MCF 10A (cell line): ENCODE measurements around the gene MYOZ3. TPM values are rescaled to one million over a fixed set of nuclear protein-coding genes. Genes with fewer than 3 reads are reported as not detected.

Source experiments
- total RNA-seq: library from RNA; stranded (reverse); gene quantifications from 2 replicates; pipeline ENCODE4 v1.2.3, GENCODE V29; 2022

The MYOZ3 gene
- total RNA-seq, 1 experiment from 2014 or later, result not detected

Other genes starting within 250 kb of the MYOZ3 start
- gene CD74, start 248.3 kb upstream of the MYOZ3 start, total RNA-seq, result not detected in 2 replicates
- gene RPS14, start 211.5 kb upstream of the MYOZ3 start, total RNA-seq, result 5,481 and 5,921 TPM in 2 replicates
- gene NDST1, start 153.1 kb upstream of the MYOZ3 start, total RNA-seq, result 68.9 and 79.3 TPM in 2 replicates
- gene SYNPO, start 20.6 kb upstream of the MYOZ3 start, total RNA-seq, result 6.3 and 7.1 TPM in 2 replicates
- 66.0 and 66.9 TPM in 2 replicates for gene RBM22, start 39.8 kb downstream of the MYOZ3 start, total RNA-seq
- 122 and 143 TPM in 2 replicates for gene DCTN4, start 97.8 kb downstream of the MYOZ3 start, total RNA-seq
- 21.7 and 26.1 TPM in 2 replicates for gene SMIM3, start 117.5 kb downstream of the MYOZ3 start, total RNA-seq
- gene IRGM, start 185.3 kb downstream of the MYOZ3 start, total RNA-seq, result not detected in 2 replicates
- gene ZNF300, start 243.7 kb downstream of the MYOZ3 start, total RNA-seq, result 14.6 and 15.4 TPM in 2 replicates